GM06990 (cell line): ENCODE measurements around the gene CCDC142.

ENCODE experiments used
- DNase-seq: peaks from one replicate; pipeline ENCODE4 v3.0.0-alpha.2; 2011; ENCODE audit not compliant: insufficient read length; ENCODE audit errors: extremely low read depth
- H3K27me3 ChIP-seq: replicated peaks from 2 replicates; pipeline ENCODE4 v1.6.0; 2011; ENCODE audit warnings: low read length; ENCODE audit not compliant: control insufficient read depth, insufficient read depth
- H3K36me3 ChIP-seq: 2 replicates; pipeline ENCODE4 v1.5.1; 2011; ENCODE audit warnings: low read length; ENCODE audit not compliant: control insufficient read depth, insufficient read depth
- H3K4me3 ChIP-seq: replicated peaks from 2 replicates; pipeline ENCODE4 v1.5.1; 2011; ENCODE audit warnings: low read depth, mild to moderate bottlenecking, control low read depth, low read length
- TF ChIP-seq, protein P1 (sequence below): IDR thresholded peaks from 2 replicates; pipeline ENCODE4 v1.5.1; 2011; ENCODE audit warnings: low read length, control low read depth, mild to moderate bottlenecking, inconsistent platforms; ENCODE audit not compliant: insufficient read depth, poor library complexity, severe bottlenecking

Gene CCDC142

DNA sequence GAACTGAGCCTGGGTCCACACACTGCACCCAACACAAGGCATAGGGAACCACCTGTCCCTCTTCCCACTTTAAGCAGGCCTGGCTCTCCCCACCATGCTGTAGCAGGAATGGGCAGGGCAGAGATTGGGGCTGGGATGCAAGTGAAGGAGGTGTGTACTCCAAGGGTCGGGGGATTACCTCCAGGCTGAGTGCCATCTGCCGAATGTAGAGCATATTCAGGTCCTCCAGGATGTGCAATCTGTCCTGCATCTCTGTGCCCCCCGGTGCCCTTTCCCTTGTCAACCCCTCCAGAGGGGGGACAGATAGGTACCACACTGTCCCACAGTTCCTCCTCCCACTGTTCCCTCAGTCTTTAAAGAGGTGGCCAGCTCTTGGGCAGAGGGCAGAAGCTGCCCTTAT, 43.4 kb downstream of the CCDC142 start:
- Histone ChIP-seq H3K27me3 (no peaks in the 10 kb centered on the region), H3K36me3 (no peaks in the 10 kb centered on the region), H3K4me3 (no peak overlapping the region)
- DNase-seq: no peak
- TF ChIP-seq, protein P1, sequence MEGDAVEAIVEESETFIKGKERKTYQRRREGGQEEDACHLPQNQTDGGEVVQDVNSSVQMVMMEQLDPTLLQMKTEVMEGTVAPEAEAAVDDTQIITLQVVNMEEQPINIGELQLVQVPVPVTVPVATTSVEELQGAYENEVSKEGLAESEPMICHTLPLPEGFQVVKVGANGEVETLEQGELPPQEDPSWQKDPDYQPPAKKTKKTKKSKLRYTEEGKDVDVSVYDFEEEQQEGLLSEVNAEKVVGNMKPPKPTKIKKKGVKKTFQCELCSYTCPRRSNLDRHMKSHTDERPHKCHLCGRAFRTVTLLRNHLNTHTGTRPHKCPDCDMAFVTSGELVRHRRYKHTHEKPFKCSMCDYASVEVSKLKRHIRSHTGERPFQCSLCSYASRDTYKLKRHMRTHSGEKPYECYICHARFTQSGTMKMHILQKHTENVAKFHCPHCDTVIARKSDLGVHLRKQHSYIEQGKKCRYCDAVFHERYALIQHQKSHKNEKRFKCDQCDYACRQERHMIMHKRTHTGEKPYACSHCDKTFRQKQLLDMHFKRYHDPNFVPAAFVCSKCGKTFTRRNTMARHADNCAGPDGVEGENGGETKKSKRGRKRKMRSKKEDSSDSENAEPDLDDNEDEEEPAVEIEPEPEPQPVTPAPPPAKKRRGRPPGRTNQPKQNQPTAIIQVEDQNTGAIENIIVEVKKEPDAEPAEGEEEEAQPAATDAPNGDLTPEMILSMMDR: no peak

- Histone ChIP-seq H3K27me3 (no peaks in the 10 kb centered on the region), H3K36me3 (no peaks in the 10 kb centered on the region), H3K4me3 (no peak overlapping the region)
- no peak for DNase-seq
- TF ChIP-seq, protein P1: no peak
Measured at GRCh38 chr2:74438248-74438647, 44.5 kb downstream of the CCDC142 start.

DNA sequence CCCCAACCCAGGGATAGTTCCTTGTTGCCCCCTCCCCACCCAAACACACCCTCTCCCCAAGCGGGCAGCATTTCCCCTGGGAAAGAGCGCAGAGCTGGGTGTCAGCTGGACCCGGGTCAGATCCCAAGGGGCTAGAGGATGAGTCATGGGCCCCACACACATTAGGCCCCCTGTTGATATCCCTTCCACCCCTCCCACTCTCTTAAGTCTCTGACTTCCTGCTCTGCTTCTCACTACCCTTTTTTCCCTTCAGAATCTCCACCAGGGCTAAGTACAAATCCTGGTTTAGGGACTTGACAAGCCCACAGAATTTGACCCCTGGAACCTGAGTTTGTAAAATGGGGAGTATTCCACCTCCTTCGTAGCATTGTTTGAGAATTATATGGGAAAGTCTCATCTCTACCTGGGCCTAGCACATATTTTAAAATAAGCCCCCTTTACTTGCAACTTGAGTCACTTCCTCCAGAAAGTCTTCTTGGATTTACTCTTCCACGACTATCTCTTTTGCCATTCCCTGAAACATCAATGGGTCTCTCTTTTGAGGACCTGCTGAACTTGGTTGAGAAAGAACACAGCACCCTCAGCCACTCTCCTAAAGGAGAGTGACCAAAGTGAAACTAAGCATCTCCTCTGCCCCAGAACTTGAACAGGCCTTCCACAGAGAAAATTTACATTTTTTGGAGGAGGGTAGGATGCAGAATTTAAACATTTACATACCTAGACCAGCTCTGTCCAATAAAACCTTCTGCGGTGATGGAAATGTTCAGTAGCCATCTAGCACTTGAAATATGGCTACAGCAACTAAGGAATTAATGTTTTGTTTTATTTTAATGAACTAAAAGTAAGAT, 45.7 kb downstream of the CCDC142 start:
- Histone ChIP-seq H3K36me3 (no peaks in the 10 kb centered on the region), H3K27me3 (no peaks in the 10 kb centered on the region), H3K4me3 (no peak overlapping the region)
- TF ChIP-seq, protein P1: no peak
- DNase-seq: no peak

DNA sequence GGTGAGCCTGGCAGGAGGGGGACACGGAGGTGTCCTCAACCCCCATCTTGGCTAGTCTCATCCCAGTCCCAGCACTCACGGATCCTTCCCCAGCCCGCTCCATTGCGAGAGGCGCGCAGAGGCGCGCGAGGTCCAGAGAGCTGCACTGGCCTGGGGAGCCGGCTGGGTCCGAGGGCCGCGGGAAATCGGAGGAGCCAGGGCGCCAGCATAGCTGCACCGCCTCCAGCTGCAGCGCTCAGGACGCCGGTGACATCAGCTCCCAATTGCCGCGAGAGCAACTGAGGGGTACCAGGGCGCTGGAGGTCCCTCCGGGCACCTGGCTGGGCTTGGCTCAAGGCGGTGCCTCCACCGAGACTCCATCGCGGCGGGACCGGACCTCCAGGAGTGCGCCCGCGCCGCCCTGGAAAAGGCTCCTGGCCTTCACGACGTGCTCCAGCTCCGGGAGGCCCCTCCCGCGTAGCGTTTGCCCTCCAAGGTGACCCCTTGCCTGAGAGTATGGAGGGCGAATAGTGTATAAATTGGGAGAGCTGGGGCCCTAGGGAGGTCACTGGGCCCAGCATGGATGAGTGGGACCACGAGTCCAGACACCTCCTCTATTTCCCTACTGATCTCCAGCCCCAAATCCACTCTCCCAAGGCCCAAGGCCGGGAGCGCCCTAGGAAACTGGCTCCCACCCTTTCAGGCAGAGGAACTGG, 46.5 kb downstream of the CCDC142 start:
- Histone ChIP-seq H3K36me3 (no peaks in the 10 kb centered on the region), H3K27me3 (no peaks in the 10 kb centered on the region), H3K4me3 (no peak overlapping the region)
- TF ChIP-seq, protein P1: no peak
- no peak for DNase-seq

DNA sequence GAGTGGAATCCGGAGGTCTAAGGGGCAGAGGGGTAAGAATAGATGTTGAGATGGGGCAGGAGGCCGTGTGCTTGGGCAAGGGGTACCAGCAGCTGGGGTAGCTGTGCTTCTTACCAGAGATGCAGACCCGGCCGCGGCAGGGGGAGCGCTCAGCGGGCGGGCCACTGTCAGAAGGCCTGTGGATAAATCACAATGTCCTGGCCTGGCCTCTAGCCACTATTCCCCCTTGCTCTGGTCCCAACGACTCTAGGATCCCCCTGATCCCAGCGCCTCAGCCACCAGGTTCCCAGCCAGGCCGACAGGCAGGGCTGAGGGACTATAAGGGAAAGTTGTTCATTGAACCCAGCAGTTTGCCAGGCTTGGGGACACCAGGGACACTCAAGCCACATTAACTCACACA, 52.3 kb downstream of the CCDC142 start:
- DNase-seq: no peak
- Histone ChIP-seq H3K27me3 (no peaks in the 10 kb centered on the region), H3K36me3 (peaks cover 3% of the 10 kb centered on the region), H3K4me3 (no peak overlapping the region)
- TF ChIP-seq, protein P1: no peak
